Transverse colon (tissue), 4 donors: ENCODE results near the gene LCT.

Source experiments
- CTCF ChIP-seq, 5 experiments: fragments of 200-600 bp in 3 of 5; fragments of 450-650 bp in 2 of 5; sonication (generic) in 3 of 5; IDR thresholded peaks; 1 replicate in 2 of 5; 2 replicates in 3 of 5; pipeline ENCODE4 v1.5.1; 2016 to 2017; ENCODE audit warnings: antibody characterized with exemption in 5 of 5, inconsistent platforms in 3 of 5, mild to moderate bottlenecking in 2 of 5, moderate library complexity in 1 of 5
- EP300 ChIP-seq: sonication (generic); formaldehyde crosslinking; IDR thresholded peaks from one replicate; pipeline ENCODE4 v1.6.1; 2017; ENCODE audit warnings: antibody characterized with exemption, low read depth
- POLR2A ChIP-seq: fragments of 450-650 bp; IDR thresholded peaks from one replicate; pipeline ENCODE4 v1.6.1; 2016; ENCODE audit warnings: antibody characterized with exemption, mild to moderate bottlenecking, moderate library complexity
- POLR2AphosphoS5 ChIP-seq, 3 donors: sonication (generic); formaldehyde crosslinking; IDR thresholded peaks; one replicate each; pipeline ENCODE4 v1.6.1; 2016; ENCODE audit warnings: antibody characterized with exemption in 3 of 3

- TF ChIP-seq EP300, result no peak
- no peak for TF ChIP-seq POLR2AphosphoS5 (IDR thresholded peaks at IDR 0.05)
- TF ChIP-seq CTCF (IDR thresholded peaks at IDR 0.05), result peak in 1 of 5 experiments; percentile 7
- TF ChIP-seq POLR2A, result no peak
Observed at GRCh38 chr2:135798762-135799161, 38.2 kb downstream of the LCT start.
